Fibroblast of gingiva (primary cell): Measurements from ENCODE around the gene ELANE.

ENCODE experiments used
- DNase-seq: peaks from one replicate; pipeline ENCODE4 v3.0.0-alpha.2; 2011; ENCODE audit warnings: low read depth

ELANE gene

DNA sequence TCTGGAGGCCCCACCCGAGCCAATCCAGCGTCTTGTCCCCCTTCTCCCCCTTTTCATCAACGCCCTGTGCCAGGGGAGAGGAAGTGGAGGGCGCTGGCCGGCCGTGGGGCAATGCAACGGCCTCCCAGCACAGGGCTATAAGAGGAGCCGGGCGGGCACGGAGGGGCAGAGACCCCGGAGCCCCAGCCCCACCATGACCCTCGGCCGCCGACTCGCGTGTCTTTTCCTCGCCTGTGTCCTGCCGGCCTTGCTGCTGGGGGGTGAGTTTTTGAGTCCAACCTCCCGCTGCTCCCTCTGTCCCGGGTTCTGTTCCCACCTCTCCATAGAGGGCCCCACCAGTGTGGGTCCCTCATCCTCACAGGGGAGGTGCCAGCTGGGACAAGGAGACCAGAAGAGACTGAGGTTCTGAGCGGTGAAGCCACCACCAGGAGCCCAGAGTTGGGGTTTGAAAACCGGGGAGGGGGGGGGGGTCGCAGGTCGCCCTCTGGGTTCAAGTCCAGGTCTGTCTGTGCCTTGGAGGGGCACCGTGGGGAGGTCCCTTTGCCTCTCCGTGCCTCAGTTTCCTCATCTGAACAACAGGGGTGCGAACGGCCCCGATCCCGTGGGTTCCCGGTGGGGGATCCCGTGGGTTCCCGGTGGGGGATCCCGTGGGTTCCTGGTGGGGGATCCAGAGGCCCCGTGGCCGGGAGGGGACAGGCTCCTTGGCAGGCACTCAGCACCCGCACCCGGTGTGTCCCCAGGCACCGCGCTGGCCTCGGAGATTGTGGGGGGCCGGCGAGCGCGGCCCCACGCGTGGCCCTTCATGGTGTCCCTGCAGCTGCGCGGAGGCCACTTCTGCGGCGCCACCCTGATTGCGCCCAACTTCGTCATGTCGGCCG, at the start of gene ELANE:
ELANE (plus strand) TSS at position 168 of the 878 bp plus-strand sequence; CDS start at position 194, 26 bp downstream.
- no peak for DNase-seq

DNA sequence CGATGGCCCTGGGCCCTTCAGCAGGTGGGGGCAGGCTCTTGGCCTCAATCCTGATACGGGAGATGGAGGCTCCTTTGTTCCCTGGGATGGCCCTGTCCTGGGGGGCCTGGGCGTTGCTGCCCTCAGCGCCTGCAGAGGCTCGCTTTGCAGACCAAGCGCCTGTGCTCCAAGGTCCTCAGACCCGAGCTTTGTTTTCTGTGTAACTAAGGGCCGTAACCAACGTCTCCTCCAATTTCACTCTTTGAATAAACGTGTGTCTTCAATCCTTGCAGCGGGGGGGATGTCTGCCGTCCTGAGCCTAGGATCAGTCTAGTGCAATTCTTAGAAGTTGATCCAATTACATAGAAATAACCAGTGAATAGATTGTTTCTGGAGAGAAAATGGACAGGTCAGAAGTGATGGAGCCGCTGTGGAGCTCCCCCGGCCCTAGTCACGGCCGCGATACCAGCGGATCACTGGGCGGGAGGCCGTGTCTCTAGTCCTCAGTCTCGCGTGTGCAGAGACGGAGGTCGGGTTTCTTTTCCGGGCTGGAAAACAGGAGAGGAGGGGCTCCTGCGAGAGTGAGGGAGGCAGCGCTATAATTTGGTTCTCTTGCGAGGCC, 49.5 kb upstream of the ELANE start:
- DNase-seq = peak; percentile 57

DNA sequence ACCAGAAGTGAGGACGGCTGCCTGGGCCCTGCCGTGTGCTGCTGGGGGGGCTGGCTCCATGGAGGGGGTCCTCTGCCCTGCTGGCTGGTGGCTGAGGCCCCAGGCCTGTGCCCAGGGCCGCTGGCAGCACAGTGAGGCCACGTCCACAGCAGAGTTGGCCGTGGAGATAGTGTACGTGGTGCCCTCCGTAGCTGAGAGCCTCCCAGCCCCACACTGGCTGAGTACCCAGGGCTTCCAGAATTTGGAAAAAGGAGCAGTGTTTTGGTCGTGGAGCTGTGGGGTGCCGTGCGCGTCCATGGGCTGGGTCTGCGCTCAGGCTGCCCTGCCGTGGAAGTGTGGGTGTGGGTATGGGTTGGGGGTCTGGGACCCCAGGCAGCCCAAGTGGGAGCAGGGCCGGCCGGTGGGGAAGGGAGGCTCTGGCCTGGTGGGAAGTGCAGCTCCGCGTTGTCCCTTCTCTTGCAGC, 49.0 kb upstream of the ELANE start:
- no peak for DNase-seq

DNA sequence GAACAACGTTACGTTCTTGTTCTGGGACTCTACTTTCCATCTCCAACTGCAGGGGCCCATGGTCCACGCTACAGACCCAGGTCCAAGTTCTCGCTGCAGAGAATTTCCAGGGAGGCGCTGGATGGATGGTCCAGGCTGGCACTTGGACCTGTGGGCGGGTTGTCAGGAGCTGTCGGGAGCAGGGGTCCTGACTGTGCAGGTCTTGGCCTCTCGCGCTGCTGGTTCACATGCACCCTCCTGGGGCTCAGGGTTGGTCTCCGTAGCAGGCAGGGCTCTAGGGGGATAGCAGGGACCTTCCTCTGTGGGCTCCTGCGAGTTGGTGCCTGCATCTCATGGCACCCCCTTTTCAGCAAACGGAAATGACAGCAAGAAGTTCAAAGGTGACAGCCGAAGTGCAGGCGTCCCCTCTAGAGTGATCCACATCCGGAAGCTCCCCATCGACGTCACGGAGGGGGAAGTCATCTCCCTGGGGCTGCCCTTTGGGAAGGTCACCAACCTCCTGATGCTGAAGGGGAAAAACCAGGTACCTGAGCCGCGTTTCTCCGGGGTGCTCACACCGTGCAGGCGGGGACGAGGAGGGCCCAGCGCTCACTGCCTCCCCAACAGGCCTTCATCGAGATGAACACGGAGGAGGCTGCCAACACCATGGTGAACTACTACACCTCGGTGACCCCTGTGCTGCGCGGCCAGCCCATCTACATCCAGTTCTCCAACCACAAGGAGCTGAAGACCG, 48.3 kb upstream of the ELANE start:
- DNase-seq = no peak

DNA sequence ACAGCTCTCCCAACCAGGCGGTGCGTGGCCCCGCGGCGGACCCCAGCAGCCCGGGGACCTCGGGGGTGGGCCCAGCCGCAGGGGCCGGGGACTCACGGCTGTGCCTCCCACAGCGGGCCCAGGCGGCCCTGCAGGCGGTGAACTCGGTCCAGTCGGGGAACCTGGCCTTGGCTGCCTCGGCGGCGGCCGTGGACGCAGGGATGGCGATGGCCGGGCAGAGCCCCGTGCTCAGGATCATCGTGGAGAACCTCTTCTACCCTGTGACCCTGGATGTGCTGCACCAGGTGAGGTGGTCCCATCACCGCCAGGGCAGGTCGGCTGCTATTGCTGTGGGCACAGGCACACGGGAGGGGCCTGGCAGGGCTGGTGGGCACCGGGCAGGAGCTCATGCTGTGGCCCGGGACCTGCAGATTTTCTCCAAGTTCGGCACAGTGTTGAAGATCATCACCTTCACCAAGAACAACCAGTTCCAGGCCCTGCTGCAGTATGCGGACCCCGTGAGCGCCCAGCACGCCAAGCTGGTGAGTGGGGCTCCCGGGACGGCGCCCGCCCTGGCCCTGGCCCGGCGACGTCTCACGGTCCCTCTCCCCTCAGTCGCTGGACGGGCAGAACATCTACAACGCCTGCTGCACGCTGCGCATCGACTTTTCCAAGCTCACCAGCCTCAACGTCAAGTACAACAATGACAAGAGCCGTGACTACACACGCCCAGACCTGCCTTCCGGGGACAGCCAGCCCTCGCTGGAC, 47.5 kb upstream of the ELANE start:
- DNase-seq = no peak

DNA sequence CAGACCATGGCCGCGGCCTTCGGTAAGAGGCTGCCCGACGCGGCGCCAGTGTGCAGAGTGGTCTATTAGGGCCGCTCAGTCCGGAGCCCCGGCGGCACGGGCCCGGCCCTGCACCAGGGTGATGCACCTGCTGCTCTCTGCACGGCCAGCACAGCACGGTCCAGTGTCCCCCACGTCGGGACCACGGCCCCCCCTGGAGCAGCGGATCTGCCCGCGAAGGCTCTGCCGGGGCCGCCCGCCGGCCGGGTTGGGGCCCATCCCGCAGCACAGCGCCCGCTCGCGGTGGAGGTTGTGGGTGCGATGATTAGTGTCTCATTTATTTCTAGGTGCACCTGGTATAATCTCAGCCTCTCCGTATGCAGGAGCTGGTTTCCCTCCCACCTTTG, 46.9 kb upstream of the ELANE start:
- DNase-seq = no peak

DNA sequence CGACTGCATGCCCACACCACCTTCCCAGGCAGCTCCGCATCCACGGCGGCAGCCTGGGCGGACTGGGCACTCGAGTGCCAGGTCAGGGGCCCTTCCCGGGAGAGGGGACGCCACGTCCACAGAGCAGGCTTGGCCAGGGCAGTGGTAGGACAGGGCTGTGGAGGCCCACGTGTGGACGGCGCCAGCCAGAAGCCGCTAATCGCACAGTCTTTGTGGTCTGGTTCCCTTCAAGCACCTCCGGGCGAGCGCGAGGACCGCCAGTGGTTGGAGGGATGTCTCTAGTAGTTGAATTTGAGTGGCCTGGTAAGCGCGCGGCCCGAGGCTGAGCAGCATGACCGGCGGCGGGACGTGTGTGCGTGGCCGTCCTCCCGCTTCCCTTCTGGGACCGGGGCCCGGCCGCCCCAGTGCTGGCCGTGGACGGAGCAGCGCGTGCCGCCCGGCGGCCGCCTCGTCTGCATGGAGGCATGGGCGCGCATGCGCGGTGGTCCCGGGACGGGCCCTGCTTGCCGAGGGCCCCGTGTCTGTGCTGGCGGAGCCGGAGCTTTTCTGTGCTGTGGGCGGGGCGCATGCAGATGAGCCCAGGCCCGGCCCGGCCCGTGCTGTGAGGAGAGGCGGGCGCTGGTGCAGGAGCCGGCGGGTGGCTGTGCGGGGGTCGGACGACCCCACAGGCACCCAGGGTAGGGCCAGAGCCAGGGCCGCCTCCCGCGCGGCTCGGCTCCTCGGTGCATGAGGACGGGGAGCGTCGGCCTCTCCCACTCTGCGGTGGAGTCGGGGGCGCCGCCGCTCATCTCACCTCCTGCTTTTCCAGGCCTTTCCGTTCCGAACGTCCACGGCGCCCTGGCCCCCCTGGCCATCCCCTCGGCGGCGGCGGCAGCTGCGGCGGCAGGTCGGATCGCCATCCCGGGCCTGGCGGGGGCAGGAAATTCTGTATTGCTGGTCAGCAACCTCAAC, 46.2 kb upstream of the ELANE start:
- no peak for DNase-seq

DNA sequence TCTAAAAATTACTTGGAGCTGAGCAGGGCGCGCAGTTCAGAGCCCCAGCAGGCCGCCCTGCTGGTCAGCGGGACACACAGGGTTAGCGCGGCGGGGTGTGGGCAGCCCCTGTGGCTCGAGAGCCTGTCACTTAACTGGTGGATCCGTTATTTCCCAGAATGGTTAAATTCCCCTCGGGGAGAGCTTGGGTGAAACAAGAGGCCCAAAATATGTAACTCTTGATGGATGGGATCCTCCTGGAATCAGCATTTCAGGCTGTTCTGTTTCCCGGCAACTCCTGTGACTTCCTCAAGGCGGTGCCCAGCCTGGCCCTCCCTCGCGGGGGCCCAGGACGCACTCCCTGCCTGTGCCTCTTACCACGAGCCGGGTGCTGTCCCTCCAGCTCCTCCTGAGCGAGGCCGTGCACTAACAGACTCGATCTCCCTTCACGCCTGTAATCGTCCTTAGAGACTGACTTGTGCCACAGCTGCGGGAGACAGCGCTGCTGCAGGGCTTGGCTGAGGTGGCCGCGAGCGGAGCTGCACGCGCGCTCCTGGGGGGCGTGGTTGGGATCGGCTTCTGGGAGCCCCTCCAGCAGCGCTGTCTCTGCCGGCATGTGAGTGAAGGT, 45.2 kb upstream of the ELANE start:
- DNase-seq = no peak

DNA sequence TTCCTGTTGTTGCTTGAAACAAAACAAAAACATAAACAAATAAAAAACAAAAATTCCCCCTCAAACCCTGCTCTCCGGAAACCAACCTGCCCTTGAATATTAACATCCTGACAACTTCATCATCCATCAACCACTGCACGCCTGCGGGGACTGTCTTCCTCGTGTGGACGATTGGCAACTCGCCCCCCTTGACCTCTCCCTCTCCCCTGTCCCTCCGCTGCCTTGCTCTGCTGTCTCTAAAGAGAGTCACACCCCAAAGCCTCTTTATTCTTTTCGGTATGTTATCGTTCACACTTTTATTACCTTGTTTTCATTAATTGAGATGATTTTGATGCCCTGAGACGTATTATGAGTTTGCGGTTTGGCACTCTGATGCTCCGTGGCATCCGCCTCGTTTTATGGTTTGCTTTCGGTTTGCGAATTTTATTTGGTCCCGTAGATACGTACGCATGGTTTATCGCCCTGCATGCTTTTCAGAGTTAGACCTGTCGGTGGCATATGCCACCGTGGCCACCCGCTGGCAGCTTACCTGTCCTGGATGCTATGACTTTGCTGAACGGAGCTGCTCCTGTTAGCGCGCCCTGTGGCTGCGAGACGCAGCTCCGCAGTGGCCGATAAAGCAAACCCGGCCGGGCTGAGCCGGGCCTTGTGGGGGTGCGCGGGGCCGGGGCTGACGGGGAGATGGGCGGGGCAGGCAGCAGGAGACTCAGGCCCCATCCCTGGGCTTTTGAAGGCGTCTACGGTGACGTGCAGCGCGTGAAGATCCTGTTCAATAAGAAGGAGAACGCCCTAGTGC, 44.3 kb upstream of the ELANE start:
- DNase-seq = no peak

DNA sequence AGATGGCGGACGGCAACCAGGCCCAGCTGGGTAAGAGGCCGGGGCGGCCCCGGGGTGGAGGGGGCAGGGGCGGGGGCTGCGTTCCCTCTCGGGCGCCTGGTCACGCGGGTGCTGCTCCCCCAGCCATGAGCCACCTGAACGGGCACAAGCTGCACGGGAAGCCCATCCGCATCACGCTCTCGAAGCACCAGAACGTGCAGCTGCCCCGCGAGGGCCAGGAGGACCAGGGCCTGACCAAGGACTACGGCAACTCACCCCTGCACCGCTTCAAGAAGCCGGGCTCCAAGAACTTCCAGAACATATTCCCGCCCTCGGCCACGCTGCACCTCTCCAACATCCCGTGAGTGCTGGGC, 43.7 kb upstream of the ELANE start:
- DNase-seq = no peak

DNA sequence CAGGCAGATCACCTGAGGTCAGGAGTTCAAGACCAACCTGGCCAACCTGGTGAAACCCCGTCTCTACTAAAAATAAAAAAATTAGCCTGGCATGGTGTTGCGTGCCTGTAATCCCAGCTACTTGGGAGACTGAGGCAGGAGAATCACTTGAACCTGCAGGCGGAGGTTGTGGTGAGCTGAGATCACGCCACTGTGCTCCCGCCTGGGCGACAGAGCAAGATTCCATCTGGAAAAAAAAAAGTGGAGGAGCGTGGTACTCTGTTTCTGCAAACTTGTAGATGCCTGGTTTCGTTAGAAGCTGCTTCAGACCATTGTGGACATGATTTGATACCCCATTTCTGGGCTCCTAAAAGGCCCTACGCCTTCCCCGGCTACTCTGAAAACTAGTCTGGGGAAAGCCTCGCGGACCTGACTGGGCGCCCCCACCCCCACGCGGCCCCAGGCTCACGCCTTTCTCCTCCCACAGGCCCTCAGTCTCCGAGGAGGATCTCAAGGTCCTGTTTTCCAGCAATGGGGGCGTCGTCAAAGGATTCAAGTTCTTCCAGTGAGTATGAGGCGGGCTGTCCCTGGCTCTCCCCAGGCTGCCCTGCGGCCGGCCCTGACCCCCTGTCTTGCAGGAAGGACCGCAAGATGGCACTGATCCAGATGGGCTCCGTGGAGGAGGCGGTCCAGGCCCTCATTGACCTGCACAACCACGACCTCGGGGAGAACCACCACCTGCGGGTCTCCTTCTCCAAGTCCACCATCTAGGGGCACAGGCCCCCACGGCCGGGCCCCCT, 41.8 kb upstream of the ELANE start:
- no peak for DNase-seq

DNA sequence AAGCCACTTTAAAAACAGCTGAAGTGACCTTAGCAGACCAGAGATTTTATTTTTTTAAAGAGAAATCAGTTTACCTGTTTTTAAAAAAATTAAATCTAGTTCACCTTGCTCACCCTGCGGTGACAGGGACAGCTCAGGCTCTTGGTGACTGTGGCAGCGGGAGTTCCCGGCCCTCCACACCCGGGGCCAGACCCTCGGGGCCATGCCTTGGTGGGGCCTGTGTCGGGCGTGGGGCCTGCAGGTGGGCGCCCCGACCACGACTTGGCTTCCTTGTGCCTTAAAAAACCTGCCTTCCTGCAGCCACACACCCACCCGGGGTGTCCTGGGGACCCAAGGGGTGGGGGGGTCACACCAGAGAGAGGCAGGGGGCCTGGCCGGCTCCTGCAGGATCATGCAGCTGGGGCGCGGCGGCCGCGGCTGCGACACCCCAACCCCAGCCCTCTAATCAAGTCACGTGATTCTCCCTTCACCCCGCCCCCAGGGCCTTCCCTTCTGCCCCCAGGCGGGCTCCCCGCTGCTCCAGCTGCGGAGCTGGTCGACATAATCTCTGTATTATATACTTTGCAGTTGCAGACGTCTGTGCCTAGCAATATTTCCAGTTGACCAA, 41.1 kb upstream of the ELANE start:
- no peak for DNase-seq

DNA sequence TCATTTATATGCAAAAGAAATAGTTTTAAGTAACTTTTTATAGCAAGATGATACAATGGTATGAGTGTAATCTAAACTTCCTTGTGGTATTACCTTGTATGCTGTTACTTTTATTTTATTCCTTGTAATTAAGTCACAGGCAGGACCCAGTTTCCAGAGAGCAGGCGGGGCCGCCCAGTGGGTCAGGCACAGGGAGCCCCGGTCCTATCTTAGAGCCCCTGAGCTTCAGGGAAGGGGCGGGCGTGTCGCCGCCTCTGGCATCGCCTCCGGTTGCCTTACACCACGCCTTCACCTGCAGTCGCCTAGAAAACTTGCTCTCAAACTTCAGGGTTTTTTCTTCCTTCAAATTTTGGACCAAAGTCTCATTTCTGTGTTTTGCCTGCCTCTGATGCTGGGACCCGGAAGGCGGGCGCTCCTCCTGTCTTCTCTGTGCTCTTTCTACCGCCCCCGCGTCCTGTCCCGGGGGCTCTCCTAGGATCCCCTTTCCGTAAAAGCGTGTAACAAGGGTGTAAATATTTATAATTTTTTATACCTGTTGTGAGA, 40.5 kb upstream of the ELANE start:
- DNase-seq = no peak

DNA sequence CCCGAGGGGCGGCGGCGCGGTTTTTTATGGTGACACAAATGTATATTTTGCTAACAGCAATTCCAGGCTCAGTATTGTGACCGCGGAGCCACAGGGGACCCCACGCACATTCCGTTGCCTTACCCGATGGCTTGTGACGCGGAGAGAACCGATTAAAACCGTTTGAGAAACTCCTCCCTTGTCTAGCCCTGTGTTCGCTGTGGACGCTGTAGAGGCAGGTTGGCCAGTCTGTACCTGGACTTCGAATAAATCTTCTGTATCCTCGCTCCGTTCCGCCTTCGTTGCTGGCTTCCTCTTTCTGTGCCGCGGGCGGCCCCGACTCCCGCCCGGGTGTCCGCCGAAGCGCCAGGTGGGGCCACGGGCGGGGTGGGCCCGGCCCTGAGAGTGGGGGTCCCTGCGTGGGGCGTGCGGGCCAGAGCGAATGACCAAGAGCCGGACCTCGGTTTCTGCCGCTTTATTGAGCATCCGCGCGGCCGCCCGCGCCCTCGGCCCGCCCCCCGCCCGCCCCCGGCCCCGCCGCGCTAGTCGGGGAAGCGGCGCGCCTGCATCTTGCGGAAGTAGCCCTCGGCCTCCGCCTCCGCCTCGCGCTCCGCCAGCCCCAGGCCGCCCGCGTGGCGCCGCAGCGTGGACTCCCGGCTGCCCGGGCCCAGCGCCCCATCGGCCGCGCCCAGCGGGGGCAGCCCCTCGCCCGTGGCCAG, 39.9 kb upstream of the ELANE start:
- DNase-seq = no peak

DNA sequence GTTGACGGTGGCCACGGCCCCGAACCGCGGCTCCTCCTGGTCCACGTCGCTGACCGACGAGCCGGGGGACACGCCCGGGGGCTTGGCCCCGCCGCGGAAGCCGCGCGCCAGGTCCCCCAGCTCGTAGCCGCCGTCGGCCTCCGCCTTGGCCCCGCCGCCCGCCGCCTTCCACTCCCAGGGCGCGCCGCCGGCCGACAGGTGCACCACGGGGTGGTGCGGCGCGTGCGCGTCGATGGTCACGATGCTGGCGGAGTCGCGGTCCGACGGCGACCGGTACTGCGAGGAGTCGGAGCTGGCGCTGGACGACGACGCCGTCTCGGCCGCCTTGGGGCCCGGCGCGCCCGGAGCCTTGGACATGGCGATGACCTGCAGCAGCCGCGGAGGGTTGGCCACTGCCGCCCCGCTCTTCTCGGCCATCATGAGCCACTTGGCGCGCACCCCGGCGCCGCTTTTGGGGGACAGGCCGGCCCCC, 39.3 kb upstream of the ELANE start:
- no peak for DNase-seq

DNA sequence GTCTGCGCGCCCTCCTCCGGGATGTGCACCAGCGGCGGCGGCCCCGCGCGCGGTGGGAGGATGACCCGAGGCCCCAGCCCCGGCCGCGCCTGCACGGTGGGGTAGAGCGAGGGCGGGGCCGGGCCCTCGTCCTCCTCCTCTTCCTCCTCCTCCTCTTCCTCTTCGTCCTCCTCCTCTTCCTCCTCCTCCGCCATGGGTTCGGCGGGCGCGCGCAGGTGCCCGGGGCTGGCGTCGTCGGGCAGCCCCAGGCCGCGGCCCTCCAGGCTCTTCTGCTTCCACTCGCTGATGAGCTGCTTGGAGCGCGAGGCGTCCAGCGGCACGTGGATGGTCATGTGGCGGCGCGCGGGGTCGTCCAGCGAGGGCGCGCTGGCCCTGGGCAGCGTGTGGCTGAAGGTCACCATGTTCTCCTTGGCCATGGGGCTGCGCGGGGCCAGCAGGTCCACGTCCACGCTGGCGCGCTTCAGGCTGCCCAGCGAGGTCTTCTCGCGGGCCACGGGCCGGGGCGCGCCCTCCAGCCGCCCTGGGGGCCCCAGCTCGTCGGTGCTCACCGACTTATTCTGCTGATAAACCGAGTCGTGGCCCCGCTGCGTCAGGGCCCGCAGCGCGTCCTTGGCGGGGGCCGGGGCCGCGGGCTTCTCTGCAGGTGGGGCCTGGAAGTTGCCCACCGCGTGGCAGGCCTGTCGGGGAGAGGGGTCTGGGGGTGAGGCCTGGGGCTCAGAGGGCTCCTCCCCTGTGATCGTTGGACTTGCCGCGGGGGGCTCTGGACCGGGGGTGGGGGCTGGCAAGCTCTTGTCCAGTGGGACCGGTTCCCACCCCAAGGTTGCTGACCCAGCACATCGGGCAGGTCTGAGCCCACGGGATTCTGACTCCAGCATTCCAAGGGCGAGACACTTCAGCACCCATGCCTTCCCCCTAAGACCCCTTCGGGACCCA, 38.6 kb upstream of the ELANE start:
- DNase-seq = no peak
